GM12873 (cell line): ENCODE measurements around the gene ZBTB44.

ENCODE experiments used
- TF ChIP-seq, protein P1 (sequence below): IDR thresholded peaks from 2 replicates; pipeline ENCODE4 v1.5.1; 2012; ENCODE audit warnings: low read depth, mild to moderate bottlenecking, moderate library complexity, low read length, control low read depth; ENCODE audit not compliant: insufficient read depth; ENCODE audit errors: missing control alignments

The ZBTB44 gene

DNA sequence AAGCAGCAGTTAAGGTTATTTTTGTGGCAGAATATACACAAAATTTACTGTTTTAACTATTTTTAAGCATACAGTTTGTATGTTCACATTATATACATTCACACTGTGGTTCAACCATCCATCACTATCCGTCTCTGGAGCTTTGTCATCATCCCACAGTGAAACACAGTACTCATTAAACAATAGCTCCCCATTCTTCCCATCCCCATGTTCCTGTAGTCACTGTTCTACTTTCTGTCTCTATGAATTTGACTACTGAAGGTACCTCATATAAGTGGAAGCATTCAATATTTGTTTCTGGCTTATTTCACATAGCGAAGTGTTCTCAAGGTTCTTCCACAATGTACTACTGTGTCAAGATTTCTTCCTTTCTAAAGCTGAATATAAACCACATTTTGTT, 32.6 kb downstream of the ZBTB44 start:
- TF ChIP-seq, protein P1, sequence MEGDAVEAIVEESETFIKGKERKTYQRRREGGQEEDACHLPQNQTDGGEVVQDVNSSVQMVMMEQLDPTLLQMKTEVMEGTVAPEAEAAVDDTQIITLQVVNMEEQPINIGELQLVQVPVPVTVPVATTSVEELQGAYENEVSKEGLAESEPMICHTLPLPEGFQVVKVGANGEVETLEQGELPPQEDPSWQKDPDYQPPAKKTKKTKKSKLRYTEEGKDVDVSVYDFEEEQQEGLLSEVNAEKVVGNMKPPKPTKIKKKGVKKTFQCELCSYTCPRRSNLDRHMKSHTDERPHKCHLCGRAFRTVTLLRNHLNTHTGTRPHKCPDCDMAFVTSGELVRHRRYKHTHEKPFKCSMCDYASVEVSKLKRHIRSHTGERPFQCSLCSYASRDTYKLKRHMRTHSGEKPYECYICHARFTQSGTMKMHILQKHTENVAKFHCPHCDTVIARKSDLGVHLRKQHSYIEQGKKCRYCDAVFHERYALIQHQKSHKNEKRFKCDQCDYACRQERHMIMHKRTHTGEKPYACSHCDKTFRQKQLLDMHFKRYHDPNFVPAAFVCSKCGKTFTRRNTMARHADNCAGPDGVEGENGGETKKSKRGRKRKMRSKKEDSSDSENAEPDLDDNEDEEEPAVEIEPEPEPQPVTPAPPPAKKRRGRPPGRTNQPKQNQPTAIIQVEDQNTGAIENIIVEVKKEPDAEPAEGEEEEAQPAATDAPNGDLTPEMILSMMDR = no peak

DNA sequence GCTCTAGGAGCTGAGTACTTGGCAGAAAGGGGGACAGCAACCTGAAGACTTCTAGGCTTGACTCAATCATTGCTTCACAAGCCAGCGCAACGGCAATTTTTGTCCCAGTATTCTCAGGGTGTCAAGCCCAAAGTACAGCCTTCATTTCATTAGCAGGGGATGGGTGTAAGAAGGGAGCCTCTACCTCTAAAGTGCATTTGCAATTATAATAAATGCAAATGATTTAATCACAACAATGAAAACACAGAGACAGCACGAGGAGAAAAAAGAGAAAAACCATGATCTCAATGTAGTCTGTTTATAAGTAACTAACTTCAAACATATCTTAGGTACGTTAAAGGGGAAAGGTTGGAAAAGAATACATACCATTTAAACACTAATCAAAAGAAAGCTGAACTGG, 34.7 kb downstream of the ZBTB44 start:
- TF ChIP-seq, protein P1 = no peak

- TF ChIP-seq, protein P1 = no peak
These were observed 36.0 kb downstream of the ZBTB44 start for GRCh38 chr11:130278745-130279144.

GRCh38 chr11:130278151-130278550, 36.6 kb downstream of the ZBTB44 start:
- TF ChIP-seq, protein P1 = no peak

- TF ChIP-seq, protein P1 = no peak
These were observed 42.4 kb downstream of the ZBTB44 start for GRCh38 chr11:130272336-130272735.

DNA sequence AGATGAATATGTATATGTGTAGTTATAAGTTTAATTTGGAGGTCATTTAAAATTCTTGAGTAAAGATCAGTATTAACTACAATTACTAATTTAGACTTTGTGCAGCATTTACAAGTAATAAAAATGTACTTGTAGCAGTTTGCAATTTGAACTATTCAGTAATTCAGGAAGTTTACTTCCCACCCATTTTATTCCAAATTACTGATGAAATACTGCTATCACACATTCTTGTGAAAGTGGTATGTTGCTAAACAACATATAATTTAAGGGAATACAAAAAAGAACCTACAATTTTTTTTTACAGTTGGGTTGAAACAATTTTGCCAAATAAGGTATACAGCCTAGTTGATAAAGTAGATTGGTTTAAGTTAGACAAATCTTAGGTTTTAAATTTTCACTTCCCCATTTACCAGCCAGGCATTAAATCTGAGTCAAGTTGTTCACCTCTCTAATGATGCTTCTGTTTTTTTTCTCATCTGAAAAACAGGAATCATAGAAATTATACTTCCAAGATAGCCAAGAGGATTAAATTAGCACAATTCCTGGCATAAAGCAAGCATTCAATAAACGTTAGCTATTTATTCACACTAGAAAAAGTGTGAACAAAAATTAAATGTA, 45.3 kb downstream of the ZBTB44 start:
- TF ChIP-seq, protein P1 = no peak

DNA sequence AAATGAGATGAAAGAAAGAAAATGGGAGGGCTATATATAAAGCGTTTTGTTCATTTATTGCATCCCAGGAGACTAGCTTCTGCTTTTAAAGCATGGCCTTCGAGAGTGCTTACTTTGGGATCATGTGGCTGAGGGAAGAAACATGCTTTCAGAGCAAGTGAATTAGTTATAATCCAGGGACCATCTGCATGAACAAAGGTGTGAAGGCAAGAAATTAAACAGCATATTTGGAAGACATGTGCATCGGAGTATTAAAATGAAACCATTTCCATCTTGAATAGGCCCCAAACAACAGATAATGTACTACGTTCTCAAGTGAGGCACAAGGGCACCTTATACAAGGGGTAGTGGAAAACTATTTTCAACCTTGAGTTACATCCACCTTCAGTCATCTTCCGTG, 51.4 kb downstream of the ZBTB44 start:
- TF ChIP-seq, protein P1 = no peak
